ENCODE results near the gene TNPO3.

Gene TNPO3

DNA sequence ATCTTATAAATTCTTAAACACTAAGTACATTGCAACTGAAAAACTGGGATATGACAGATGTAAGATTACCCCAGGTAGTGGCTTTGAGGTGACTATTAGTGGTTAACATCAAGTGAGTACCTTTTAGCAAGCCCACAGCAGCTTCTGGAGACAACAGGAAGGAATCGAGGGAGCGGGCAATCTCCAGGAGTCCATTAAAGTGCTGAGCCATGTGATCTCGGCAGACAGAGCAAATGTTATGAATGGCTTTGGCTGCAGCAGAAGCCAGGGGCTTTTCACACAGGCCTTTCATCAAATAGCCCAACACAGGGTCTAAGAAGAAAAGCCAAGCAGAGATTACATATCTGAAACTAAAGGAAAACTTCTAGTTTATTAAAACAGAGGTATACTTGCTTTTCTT, 68.3 kb downstream of the TNPO3 start:
- FAIRE-seq = no peak
- TF ChIP-seq POLR2A (IDR thresholded peaks at IDR 0.05; ENCODE audit: low read depth, low read length) = no peak

DNA sequence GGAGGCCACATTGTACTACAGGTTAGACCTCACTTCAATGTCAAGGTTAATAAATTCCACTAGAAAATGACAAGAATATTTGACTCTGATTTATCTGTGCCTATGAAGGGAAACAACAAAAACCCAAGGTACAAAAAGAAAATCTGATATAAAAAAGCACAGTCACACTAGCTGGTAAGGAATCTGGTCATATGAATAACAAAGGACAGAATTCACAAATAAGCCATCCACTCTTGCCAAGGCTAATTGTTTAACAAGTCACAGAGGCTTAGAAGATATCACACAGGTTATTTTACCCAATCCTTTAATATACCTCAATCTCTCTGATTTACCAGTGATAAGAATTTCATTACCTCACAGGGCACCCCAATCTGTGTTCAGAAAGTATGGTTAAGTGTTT, 69.3 kb downstream of the TNPO3 start:
- no peak for FAIRE-seq
- TF ChIP-seq POLR2A (IDR thresholded peaks at IDR 0.05; ENCODE audit: low read depth, low read length) = no peak
- DNase-seq (ENCODE audit: insufficient read length, low spot score) = no peak

More for the DNA sequence above, 68.3 kb downstream of the TNPO3 start:
- DNase-seq (ENCODE audit: insufficient read length, low spot score) = no peak

DNA sequence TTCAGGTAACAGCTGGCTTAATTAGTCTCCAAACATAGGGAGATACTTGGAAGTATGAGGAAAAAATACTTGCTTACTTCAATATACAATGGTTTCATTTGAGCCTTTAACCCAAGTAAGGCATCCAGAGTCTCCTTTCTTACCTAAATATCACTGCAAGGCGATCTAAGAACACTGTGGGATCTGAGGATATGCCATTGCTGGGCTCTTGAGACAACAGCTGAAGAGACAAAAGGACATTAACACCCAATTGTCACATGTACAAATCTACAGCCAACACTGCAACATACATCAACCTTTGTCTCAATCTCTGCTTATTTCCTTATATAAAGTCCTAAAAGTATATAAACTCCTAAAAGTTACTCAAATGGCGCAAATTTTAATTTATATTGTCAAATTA, 72.8 kb downstream of the TNPO3 start:
- FAIRE-seq (no peak), DNase-seq (ENCODE audit: insufficient read length, low spot score) (no peak)
- TF ChIP-seq POLR2A (IDR thresholded peaks at IDR 0.05; ENCODE audit: low read depth, low read length) = no peak

DNA sequence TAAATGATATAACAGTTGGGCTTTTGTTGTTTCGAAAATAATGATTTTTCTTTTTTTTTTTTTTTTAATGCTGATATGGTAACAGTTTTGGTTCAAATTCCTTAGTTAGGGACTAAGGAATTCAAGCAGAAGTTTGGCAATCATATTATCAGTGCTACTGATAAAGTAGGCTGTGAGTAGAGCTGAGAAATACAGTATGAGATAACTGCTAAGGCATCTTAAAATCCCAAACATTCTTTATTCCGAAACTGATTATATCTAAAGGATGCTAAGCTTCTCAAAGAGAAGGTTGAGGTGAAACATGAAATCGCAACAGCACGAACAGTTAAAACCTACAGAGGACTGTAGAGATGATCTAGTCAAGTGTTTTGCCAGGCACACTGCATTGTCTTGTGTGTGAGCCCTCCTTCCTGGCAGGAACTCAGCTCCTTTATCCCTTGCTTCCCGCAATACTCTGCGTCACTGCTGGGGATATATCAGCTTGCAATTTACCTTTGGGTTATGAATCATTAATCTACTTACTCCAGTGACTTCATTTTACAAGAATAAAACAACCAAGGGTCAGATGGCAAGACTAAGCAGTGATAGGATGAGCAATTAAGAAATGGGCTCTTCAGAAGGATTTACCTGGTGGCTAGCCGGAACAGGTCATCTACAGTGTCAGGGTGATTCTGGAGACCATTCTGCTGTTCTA, 80.5 kb downstream of the TNPO3 start:
- DNase-seq (ENCODE audit: insufficient read length, low spot score) = no peak
- TF ChIP-seq POLR2A (IDR thresholded peaks at IDR 0.05; ENCODE audit: low read depth, low read length) = no peak
- no peak for FAIRE-seq

DNA sequence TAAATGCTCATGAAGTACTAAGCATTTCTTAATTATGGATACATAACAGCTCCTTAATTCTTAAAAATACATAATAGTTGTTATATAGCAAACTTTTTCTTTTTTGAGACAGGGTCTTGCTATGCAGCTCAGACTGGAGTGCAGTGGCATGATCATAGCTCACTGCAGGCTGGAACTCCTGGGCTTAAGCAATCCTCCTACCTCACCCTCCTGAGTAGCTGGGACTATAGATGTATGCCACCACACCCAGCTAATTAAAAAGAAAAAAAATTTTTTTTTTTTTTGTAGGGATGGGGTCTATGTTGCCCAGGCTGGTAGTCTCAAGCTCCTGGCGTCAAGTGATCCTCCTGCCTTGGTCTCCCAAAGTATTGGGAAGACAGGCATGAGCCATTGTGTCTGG, 86.3 kb downstream of the TNPO3 start:
- FAIRE-seq = no peak
- DNase-seq (ENCODE audit: insufficient read length, low spot score) = no peak
- TF ChIP-seq POLR2A (IDR thresholded peaks at IDR 0.05; ENCODE audit: low read depth, low read length) = no peak

DNA sequence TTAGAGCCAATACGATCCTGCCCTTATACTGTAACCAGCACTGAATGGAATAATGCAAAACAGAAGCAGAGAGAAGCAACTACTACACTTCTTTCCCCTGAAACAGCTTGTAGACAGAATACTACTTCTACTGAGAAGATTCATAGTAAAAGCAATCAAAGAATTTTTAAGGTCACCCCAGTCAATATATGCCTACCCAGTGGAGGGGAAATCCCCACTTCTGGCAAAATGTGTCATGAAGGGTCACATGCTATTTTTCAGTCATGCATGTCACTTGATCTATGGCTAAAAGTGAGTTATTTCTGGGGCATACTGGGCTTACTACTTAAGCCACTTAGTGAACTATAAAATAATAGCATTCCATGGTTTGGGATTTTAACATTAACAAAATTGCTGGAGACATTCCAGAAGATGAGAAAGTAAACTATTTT, 91.6 kb downstream of the TNPO3 start:
- DNase-seq (ENCODE audit: insufficient read length, low spot score) (no peak), FAIRE-seq (no peak)
- no peak for TF ChIP-seq POLR2A (IDR thresholded peaks at IDR 0.05; ENCODE audit: low read depth, low read length)

DNA sequence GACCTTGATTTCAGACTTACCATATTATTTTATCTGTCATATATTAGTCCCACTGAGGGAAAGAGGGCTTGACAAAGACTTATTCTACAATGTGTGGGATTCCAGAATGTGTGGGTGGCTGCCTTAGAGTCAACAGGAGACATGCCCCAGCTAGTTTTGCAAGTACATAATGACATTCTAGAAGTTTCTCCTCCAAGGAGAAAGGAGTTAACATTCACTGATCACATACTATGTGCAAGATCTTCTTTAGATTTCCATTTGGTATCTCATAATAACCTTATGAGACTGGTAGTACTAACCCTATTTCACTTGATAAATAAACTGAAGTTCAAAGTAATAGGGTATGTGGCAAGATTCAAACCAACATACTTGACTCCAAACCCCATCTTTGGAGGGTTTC, 92.0 kb downstream of the TNPO3 start:
- DNase-seq (ENCODE audit: insufficient read length, low spot score) = no peak
- no peak for TF ChIP-seq POLR2A (IDR thresholded peaks at IDR 0.05; ENCODE audit: low read depth, low read length)
- FAIRE-seq = no peak

DNA sequence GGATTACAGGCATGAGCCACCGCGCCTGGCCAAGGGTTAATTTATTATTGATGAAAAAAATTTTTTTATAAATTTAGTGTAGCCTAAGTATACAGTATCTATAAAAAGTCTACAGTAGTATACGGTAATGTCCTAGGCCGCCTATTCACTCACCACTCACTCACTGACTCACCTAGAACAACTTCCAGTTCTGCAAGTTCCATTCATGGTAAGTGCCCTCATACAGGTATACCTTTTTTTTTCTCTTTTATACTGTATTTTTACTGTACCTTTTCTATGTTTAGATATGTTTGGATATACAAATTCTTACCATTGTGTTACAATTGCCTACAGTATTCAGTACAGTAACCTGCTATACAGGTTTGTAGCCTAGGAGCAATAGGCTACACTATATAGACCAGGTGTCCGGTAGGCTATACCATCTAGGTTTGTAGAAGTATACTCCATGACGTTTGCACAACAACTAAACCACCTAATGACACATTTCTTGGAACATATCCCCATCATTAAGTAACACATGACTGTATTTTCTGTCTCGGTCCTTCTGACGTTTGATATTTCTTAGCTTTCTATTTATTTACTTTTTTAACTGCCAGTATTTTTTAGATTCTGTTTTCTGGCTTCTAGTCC, 93.8 kb downstream of the TNPO3 start:
- no peak for TF ChIP-seq POLR2A (IDR thresholded peaks at IDR 0.05; ENCODE audit: low read depth, low read length)
- FAIRE-seq = no peak
- no peak for DNase-seq (ENCODE audit: insufficient read length, low spot score)

DNA sequence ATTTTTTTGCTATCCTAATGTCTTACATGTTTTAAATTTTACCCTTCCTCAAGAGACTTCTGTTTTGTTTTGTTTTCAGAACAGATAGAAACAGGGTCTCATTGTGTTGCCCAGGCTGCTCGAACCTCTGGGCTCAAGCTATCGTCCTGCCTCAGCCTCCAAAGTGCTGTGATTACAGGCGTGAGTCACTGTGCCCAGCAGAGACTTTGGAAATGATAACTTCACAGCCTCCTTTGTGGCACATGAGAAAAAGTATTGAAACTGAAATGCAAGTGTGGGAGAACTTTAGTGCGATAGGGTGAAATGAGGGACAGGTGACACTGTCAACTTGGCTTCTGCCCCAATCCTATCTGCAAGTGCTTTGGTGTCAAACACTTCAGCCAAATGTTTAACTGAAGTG, 95.6 kb downstream of the TNPO3 start:
- no peak for TF ChIP-seq POLR2A (IDR thresholded peaks at IDR 0.05; ENCODE audit: low read depth, low read length)

DNA sequence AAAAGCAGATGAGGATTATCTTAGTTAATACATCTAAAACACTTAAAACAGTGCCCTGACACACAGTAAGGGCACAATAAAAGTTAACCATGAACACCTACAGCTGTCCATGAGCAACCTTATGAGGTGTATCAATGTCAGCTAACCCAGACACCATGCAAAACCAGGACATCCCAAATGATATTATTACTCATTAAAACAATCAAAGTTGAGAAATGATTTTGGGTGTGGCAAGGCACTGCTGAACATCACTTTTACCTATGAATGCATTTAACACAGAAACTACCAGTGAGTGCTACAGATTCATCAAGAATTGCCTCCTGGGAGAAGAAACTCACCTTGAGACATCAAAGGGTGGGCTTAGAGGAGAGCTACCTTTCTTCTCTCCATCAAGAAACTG, 98.9 kb downstream of the TNPO3 start:
- TF ChIP-seq POLR2A (IDR thresholded peaks at IDR 0.05; ENCODE audit: low read depth, low read length) = no peak
- no peak for FAIRE-seq
- DNase-seq (ENCODE audit: insufficient read length, low spot score) = no peak

More for the DNA sequence above, 95.6 kb downstream of the TNPO3 start:
- DNase-seq (ENCODE audit: insufficient read length, low spot score) (no peak), FAIRE-seq (no peak)

DNA sequence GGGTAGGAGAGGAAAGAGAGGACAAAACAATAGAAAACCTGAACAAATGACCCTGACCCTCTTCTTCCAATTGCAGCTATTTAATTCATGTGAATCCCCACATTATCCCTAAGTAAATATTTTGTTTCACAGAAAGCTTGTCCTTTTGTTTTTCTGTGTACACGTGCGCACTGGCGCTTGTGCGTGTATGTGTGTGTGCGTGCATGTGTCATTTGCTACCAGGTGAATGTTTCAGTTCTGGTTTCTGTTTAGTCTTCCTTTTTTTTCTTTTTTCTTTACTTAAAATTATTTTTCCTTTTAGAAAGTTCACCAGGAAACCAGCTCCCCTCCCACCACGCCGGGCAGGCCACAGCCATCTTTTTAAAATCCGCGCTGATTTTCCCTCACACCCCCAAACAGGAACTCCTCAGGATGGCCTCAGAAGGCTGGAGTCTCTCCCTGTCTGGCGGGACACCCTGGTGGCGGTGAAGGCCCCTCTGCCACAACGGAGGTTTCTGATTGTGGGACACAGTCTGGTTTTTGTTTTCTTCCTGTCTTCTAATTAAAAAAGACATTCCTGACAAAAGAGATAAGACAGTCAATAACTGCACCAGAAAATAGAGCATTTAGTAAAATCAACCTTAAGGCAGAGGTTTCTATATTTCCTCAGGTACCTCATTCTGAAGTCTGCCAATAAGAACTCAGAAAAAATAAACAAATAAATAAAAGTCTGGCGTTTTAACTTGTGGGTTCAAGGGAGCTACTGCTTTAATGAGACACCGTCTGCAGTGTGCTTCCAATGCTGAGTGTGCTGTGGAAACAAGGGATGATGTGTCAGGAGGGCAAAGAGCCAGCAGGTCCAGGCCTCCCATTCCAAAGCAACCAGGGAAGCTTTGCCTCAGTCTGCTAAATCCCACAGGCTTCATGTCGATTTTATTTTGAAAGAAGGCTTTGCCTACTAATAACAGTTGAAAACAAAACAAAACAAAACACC, 99.8 kb downstream of the TNPO3 start:
- no peak for TF ChIP-seq POLR2A (IDR thresholded peaks at IDR 0.05; ENCODE audit: low read depth, low read length)
- DNase-seq (ENCODE audit: insufficient read length, low spot score) (no peak), FAIRE-seq (no peak)

DNA sequence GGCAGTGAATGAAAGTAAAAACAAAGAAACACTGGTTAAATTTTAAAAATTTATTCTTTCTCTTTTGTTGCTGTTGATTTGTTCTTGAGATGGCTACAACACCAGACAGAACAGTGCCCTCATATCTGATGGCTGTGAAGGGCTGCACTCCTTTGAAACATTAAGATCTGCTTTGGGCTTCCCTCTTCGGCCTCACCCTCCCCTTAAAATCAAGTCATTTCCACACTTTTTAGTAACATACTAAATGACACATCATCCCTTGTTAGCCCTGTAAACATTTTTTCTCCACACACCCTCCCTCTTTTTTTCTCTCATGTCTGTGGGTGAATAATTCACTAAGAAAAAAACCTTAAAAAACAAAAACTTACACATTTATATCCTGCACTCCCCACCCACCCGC, 100.8 kb downstream of the TNPO3 start:
- TF ChIP-seq POLR2A (IDR thresholded peaks at IDR 0.05; ENCODE audit: low read depth, low read length) = no peak
- DNase-seq (ENCODE audit: insufficient read length, low spot score) (no peak), FAIRE-seq (no peak)

DNA sequence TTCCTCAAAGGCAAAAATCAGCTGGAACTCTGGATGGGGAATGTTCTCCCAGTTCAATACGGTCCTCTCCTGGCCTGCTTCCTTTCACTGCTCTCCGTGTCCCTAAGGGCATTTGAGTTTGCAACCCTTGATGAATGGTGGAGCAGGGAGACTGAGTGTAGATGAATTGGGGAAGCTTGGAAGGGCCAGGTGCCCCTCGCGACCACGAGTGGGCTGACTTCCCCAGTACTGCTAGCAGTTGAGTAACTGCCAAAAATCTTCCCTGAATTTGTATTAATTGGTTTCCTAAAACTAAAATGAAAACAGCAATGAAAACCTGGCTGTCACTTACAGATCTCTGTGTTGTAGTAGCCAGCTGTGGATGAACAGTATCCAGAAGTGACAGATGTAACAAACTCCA, 103.6 kb downstream of the TNPO3 start:
- DNase-seq (ENCODE audit: insufficient read length, low spot score) (no peak), FAIRE-seq (no peak)
- no peak for TF ChIP-seq POLR2A (IDR thresholded peaks at IDR 0.05; ENCODE audit: low read depth, low read length)
